Coronary artery (tissue), 2 donors: ENCODE results near the gene CARD9.

Experiments used
- DNase-seq: peaks from one replicate; pipeline ENCODE4 v3.0.0-alpha.2; 2017; ENCODE audit warnings: low spot score
- H3K27ac ChIP-seq, 2 donors: fragments of 200-600 bp; sonication (generic); one replicate each; pipeline ENCODE4 v1.5.1; 2016 to 2019
- H3K4me3 ChIP-seq: fragments of 200-600 bp; sonication (generic); 2 replicates; pipeline ENCODE4 v1.5.1; 2016; ENCODE audit warnings: mild to moderate bottlenecking, moderate library complexity
- TF ChIP-seq, protein P1 (sequence below): fragments of 200-600 bp; sonication (generic); IDR thresholded peaks from one replicate; pipeline ENCODE4 v1.5.1; 2019; ENCODE audit warnings: antibody characterized with exemption

The CARD9 gene

DNA sequence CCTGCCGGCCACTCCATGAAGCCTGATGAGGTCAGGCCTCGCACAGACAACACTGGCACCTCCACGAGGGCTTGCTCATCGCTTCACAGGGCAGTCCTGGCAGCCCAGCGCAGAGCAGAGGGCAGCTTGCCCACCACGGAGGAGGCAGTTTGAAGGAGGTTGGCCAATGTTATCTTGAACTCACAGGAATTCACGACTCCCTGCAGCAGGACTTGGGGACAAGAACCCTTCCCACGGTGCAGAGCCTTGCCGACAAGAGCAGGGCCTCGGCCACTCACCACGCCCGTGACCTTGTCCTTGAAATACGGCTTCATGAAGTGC lies 21.5 kb upstream of the CARD9 start:
- peak overlapping the region in 1 of 2 donors; percentile 25 for H3K27ac ChIP-seq
- TF ChIP-seq, protein P1, sequence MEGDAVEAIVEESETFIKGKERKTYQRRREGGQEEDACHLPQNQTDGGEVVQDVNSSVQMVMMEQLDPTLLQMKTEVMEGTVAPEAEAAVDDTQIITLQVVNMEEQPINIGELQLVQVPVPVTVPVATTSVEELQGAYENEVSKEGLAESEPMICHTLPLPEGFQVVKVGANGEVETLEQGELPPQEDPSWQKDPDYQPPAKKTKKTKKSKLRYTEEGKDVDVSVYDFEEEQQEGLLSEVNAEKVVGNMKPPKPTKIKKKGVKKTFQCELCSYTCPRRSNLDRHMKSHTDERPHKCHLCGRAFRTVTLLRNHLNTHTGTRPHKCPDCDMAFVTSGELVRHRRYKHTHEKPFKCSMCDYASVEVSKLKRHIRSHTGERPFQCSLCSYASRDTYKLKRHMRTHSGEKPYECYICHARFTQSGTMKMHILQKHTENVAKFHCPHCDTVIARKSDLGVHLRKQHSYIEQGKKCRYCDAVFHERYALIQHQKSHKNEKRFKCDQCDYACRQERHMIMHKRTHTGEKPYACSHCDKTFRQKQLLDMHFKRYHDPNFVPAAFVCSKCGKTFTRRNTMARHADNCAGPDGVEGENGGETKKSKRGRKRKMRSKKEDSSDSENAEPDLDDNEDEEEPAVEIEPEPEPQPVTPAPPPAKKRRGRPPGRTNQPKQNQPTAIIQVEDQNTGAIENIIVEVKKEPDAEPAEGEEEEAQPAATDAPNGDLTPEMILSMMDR, result no peak
- no peak overlapping the region for H3K4me3 ChIP-seq
- no peak for DNase-seq

GRCh38 chr9:136394312-136395019 lies 21.0 kb upstream of the CARD9 start:
- TF ChIP-seq, protein P1, result no peak
- Histone ChIP-seq H3K27ac (peak overlapping the region in 1 of 2 donors; percentile 25), H3K4me3 (no peak overlapping the region)
- no peak for DNase-seq

GRCh38 chr9:136393531-136393930 lies 20.1 kb upstream of the CARD9 start:
- H3K27ac ChIP-seq, result peak overlapping the region in 1 of 2 donors; percentile 40
- H3K4me3 ChIP-seq, result no peak overlapping the region
- TF ChIP-seq, protein P1, result no peak
- DNase-seq, result no peak

GRCh38 chr9:136392538-136393449 lies 19.3 kb upstream of the CARD9 start:
- H3K4me3 ChIP-seq, result no peak overlapping the region
- H3K27ac ChIP-seq, result peak overlapping the region in 1 of 2 donors; percentile 40
- no peak for DNase-seq
- TF ChIP-seq, protein P1, result no peak

DNA sequence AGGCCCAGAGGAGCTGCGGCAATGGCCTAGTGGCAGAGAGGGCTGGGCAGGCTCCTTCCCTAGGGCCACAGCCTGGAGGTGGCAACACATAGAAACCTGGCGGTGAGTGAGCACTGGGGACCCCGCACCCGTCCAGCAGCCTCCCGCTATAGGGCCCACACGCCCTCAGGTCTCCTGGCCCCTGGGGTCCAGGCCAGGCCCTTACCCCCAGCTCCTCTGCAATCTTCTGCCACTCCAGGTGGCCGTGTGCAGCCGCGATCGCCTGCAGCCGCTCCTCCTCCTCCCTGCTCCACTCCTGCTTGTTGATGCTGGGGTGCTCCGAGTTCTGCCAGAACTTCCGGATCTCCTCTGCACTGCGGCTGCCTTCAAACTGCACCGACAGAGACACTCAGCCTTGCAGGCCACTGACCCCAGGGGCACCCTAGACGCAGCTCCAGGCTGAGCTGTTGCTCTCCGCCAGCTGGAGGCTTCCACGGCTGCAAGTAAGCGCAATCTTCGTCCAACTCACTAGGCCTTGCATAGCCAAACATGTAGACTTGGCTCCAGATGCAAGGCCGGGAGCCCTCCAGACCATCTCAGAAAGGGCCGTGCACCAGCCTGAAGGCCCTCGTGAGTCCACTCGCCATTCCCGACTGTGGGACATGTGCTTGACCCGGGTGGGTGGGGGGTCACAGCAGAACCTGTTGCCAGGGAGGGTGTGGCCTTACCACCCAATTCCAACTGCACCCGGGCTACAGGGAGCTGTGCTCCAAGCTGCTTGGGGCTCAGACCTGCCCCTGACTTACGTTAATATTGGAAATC lies 18.5 kb upstream of the CARD9 start:
- Histone ChIP-seq H3K27ac (no peak overlapping the region), H3K4me3 (no peak overlapping the region)
- TF ChIP-seq, protein P1, result no peak
- DNase-seq, result no peak

GRCh38 chr9:136389396-136389795 lies 15.9 kb upstream of the CARD9 start:
- TF ChIP-seq, protein P1, result no peak
- no peak overlapping the region for H3K27ac ChIP-seq
- H3K4me3 ChIP-seq, result no peak overlapping the region
- no peak for DNase-seq
